MCF 10A (cell line): Measurements from ENCODE around the gene DCAF8L2. TPM values are rescaled to one million over a fixed set of nuclear protein-coding genes. Genes with fewer than 3 reads are reported as not detected.

Experiments used
- BruUV-seq: library from RNA; stranded (reverse); fragments of 400-500 nt; replicated peaks from 2 replicates; lab custom pipeline; 2021; lab: Mats Ljungman, UMichigan
- CTCF ChIA-PET: fragments of 300-600 bp; sonication (Branson Sonifier 250); formaldehyde crosslinking; extraction: SDS; loops from one replicate; lab custom pipeline; 2021; ENCODE audit warnings: antibody characterized with exemption, inconsistent platforms; lab: Yijun Ruan, JAX
- POLR2A ChIA-PET: fragments of 300-600, 350-650 bp; sonication (Branson Sonifier 250); formaldehyde crosslinking; extraction: SDS; loops from one replicate; lab custom pipeline; 2020; ENCODE audit warnings: antibody characterized with exemption, inconsistent platforms; lab: Yijun Ruan, JAX
- DNase-seq: peaks from one replicate; pipeline ENCODE4 v3.0.0-alpha.2; 2018; ENCODE audit not compliant: unreplicated experiment
- H3K27ac Mint-ChIP-seq: one replicate; pipeline ENCODE4 v1.8.0; 2022; ENCODE audit warnings: mild to moderate bottlenecking, low read depth, mixed read lengths; ENCODE audit not compliant: unreplicated experiment
- H3K27me3 Mint-ChIP-seq: one replicate; pipeline ENCODE4 v1.8.0; 2022; ENCODE audit warnings: mixed read lengths; ENCODE audit not compliant: insufficient read depth, unreplicated experiment
- H3K36me3 Mint-ChIP-seq: one replicate; pipeline ENCODE4 v1.8.0; 2022; ENCODE audit warnings: mild to moderate bottlenecking, moderate library complexity, mixed read lengths; ENCODE audit not compliant: insufficient read depth, unreplicated experiment
- H3K4me1 Mint-ChIP-seq: one replicate; pipeline ENCODE4 v1.8.0; 2022; ENCODE audit warnings: mixed read lengths; ENCODE audit not compliant: insufficient read depth, unreplicated experiment
- H3K4me3 Mint-ChIP-seq: one replicate; pipeline ENCODE4 v1.8.0; 2022; ENCODE audit warnings: mild to moderate bottlenecking, moderate library complexity, mixed read lengths; ENCODE audit not compliant: unreplicated experiment
- H3K9me3 Mint-ChIP-seq: one replicate; pipeline ENCODE4 v1.8.0; 2022; ENCODE audit warnings: mixed read lengths; ENCODE audit not compliant: unreplicated experiment
- CTCF ChIP-seq: fragments of 200-600 bp; IDR thresholded peaks from one replicate; pipeline ENCODE4 v1.8.0; 2022; ENCODE audit warnings: antibody characterized with exemption, mild to moderate bottlenecking; ENCODE audit not compliant: unreplicated experiment
- intact Hi-C: fragments of 100-400 bp; cut with micrococcal nuclease; formaldehyde crosslinking; loops from 2 replicates; pipeline ENCODE4 v1.14.1; 2022
- total RNA-seq: library from RNA; stranded (reverse); gene quantifications from 2 replicates; pipeline ENCODE4 v1.2.3, GENCODE V29; 2022

The DCAF8L2 gene
- total RNA-seq, 1 experiment from 2014 or later: not detected

GRCh38 chrX:27555514-27555913, 34.6 kb upstream of the DCAF8L2 start:
- Mint-ChIP-seq H3K9me3 (no peaks in the 10 kb centered on the region), H3K36me3 (no peaks in the 10 kb centered on the region), H3K27ac (no peak overlapping the region), H3K4me3 (no peak overlapping the region), H3K27me3 (no peaks in the 10 kb centered on the region), H3K4me1 (no peaks in the 10 kb centered on the region)
- ChIA-PET POLR2A (no interaction called here), CTCF (interaction anchor here (0.7 to 2.2 kb wide), 10 partner anchors 9 to 757 kb away, joined by 3 to 13 read pairs (median 3); no protein-coding TSS in a partner anchor)
- peak; percentile 47 for DNase-seq
- intact Hi-C loops: loop anchor here (2.0 to 5.0 kb wide), 2 partner anchors 65 to 127 kb away; no protein-coding TSS in a partner anchor
- TF ChIP-seq CTCF: peak; percentile 35
- BruUV-seq: no TSS peak

- intact Hi-C loops: no loop called here
- H3K4me3 Mint-ChIP-seq: no peak overlapping the region
Measured at GRCh38 chrX:27565992-27566391, 24.2 kb upstream of the DCAF8L2 start.

GRCh38 chrX:27571164-27571563, 19.0 kb upstream of the DCAF8L2 start:
- Mint-ChIP-seq H3K4me3 (no peak overlapping the region), H3K27ac (no peak overlapping the region), H3K9me3 (no peaks in the 10 kb centered on the region), H3K4me1 (no peaks in the 10 kb centered on the region), H3K36me3 (no peaks in the 10 kb centered on the region), H3K27me3 (no peaks in the 10 kb centered on the region)
- intact Hi-C loops: no loop called here
- no peak for TF ChIP-seq CTCF
- ChIA-PET POLR2A (interaction anchor here (0.7 kb wide), 1 partner anchor 764 kb away, joined by 3 read pairs; no protein-coding TSS in a partner anchor), CTCF (interaction anchor here (0.7 kb wide), 2 partner anchors 172 to 274 kb away, joined by 3 to 4 read pairs; no protein-coding TSS in a partner anchor)
- BruUV-seq: no TSS peak
- DNase-seq: no peak

More at GRCh38 chrX:27565992-27566391, 24.2 kb upstream of the DCAF8L2 start:
- CTCF ChIA-PET: no interaction called here
- Mint-ChIP-seq H3K36me3 (no peaks in the 10 kb centered on the region), H3K9me3 (peaks cover 7% of the 10 kb centered on the region), H3K4me1 (no peaks in the 10 kb centered on the region), H3K27ac (no peak overlapping the region), H3K27me3 (no peaks in the 10 kb centered on the region)
- BruUV-seq: no TSS peak
- POLR2A ChIA-PET: no interaction called here
- no peak for DNase-seq
- no peak for TF ChIP-seq CTCF

GRCh38 chrX:27575565-27575964, 14.6 kb upstream of the DCAF8L2 start:
- no peak for TF ChIP-seq CTCF
- H3K4me1 Mint-ChIP-seq: no peaks in the 10 kb centered on the region
- H3K36me3 Mint-ChIP-seq: no peaks in the 10 kb centered on the region
- no peaks in the 10 kb centered on the region for H3K9me3 Mint-ChIP-seq
- ChIA-PET POLR2A (no interaction called here), CTCF (interaction anchor here (0.7 kb wide), 1 partner anchor 1980 kb away, joined by 3 read pairs; no protein-coding TSS in a partner anchor)
- no peaks in the 10 kb centered on the region for H3K27me3 Mint-ChIP-seq
- peak; percentile 44 for DNase-seq
- H3K27ac Mint-ChIP-seq: no peak overlapping the region
- BruUV-seq: no TSS peak
- no peak overlapping the region for H3K4me3 Mint-ChIP-seq
- intact Hi-C loops: no loop called here
